C4-2B (cell line): Measurements from ENCODE around the gene TMC2.

Experiments used
- H3K27ac ChIP-seq: fragments of 450-650 bp; 2 replicates; pipeline ENCODE4 v1.5.1; 2017
- CTCF ChIP-seq: fragments of 450-650 bp; conservative IDR thresholded peaks from 2 replicates; pipeline ENCODE4 v1.5.1; 2017; ENCODE audit warnings: mild to moderate bottlenecking
- ZFX ChIP-seq: fragments of 450-650 bp; IDR thresholded peaks from 2 replicates; pipeline ENCODE4 v1.6.1; 2017

TMC2 gene

GRCh38 chr20:2509794-2510193 is 26.6 kb upstream of the TMC2 start:
- TF ChIP-seq CTCF = no peak
- no peak overlapping the region for H3K27ac ChIP-seq

DNA sequence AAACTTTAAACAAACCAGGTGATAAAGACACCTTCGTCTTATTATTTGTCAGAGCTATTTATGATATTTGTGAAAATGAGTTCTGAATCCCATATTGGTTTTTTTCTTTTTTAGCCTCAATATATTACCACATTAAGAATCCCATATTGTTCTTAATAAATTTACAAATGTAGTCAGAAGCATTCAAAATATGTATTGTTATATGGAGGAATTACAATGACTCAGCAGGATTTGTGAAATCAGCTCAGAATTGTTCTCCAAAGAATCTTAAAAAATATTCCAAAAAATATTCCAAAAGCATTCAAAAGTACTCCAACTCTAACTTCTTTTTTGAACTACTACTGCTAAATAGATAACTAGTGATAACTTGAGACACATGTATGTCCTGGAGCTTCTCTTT is 21.2 kb upstream of the TMC2 start:
- H3K27ac ChIP-seq = no peak overlapping the region
- no peak for TF ChIP-seq ZFX
- TF ChIP-seq CTCF = no peak

DNA sequence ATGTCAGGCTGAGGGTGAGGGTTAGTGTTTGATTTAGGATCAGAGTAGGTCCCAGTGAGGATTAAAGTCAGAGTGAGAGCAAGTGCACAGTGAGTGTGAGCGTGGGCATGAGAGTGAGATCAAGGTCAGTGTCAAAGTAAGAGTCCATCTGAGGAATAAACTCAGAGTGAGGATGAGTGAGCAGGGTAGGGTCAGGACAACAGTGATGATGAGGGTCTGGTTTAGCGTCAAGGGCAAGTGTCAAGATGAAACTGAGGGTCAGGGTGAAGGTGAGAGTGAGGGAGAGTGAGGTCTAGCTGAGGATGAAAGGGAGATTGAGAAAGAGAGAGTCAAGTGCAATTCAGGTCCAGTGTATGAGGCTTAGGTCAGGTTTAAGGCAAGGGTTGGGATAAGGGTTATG is 20.0 kb upstream of the TMC2 start:
- no peak overlapping the region for H3K27ac ChIP-seq
- TF ChIP-seq ZFX = no peak
- no peak for TF ChIP-seq CTCF

GRCh38 chr20:2518096-2518495 is 18.3 kb upstream of the TMC2 start:
- H3K27ac ChIP-seq = no peak overlapping the region
- TF ChIP-seq CTCF (no peak), ZFX (no peak)

- H3K27ac ChIP-seq = no peak overlapping the region
- TF ChIP-seq ZFX (no peak), CTCF (no peak)
These were observed 17.8 kb upstream of the TMC2 start for GRCh38 chr20:2518558-2518957.

GRCh38 chr20:2519115-2519809 is 17.1 kb upstream of the TMC2 start:
- TF ChIP-seq CTCF (no peak), ZFX (no peak)
- H3K27ac ChIP-seq = no peak overlapping the region

- TF ChIP-seq CTCF = no peak
- H3K27ac ChIP-seq = no peak overlapping the region
These were observed 15.8 kb upstream of the TMC2 start for GRCh38 chr20:2520617-2521016.
